HEK293 (cell line): ENCODE results near the gene ATP2A3.

ENCODE experiments used
- CTCF ChIA-PET: fragments of 350-600 bp; formaldehyde crosslinking; extraction: SDS; loops from one replicate; lab custom pipeline; 2021; ENCODE audit warnings: antibody characterized with exemption; lab: Yijun Ruan, JAX
- POLR2A ChIA-PET: fragments of 300-600 bp; formaldehyde crosslinking; extraction: SDS; loops from one replicate; lab custom pipeline; 2020; ENCODE audit warnings: antibody characterized with exemption, inconsistent platforms; lab: Yijun Ruan, JAX
- H3K27ac ChIP-seq: fragments of 200-500 bp; sonication (Bioruptor generic); 2 replicates; pipeline ENCODE4 v1.5.1; 2014; ENCODE audit warnings: low read depth, low read length, control low read depth, inconsistent platforms; ENCODE audit errors: extremely low read depth
- H3K36me3 ChIP-seq, 2 experiments: fragments of 200-500 bp in 1 of 2; sonication (Bioruptor generic) in 1 of 2; 1 replicate in 1 of 2; 2 replicates in 1 of 2; pipeline ENCODE4 v1.5.1; 2014 to 2017; ENCODE audit warnings: inconsistent platforms in 2 of 2, low read length in 2 of 2; ENCODE audit not compliant: control insufficient read depth in 2 of 2, insufficient read depth in 1 of 2
- H3K4me1 ChIP-seq: fragments of 200-500 bp; sonication (Bioruptor generic); 2 replicates; pipeline ENCODE4 v1.5.1; 2014; ENCODE audit warnings: mild to moderate bottlenecking, low read length, inconsistent platforms; ENCODE audit not compliant: control insufficient read depth, insufficient read depth
- H3K4me3 ChIP-seq: 2 replicates; pipeline ENCODE4 v1.5.1; 2011; ENCODE audit warnings: low read depth, mild to moderate bottlenecking, control low read depth, low read length, moderate library complexity
- H3K9me3 ChIP-seq: fragments of 200-500 bp; sonication (Bioruptor generic); 2 replicates; pipeline ENCODE4 v1.5.1; 2014; ENCODE audit warnings: low read depth, low read length, inconsistent platforms; ENCODE audit not compliant: control insufficient read depth, insufficient read depth
- BCL11B ChIP-seq: fragments of 450-650 bp; formaldehyde crosslinking; IDR thresholded peaks from 2 replicates; pipeline ENCODE4 v1.5.1; 2016; ENCODE audit warnings: low read depth, missing biosample characterization, missing genetic modification characterization
- GFI1B ChIP-seq: fragments of 450-650 bp; formaldehyde crosslinking; IDR thresholded peaks from 2 replicates; pipeline ENCODE4 v1.5.1; 2016; ENCODE audit warnings: missing biosample characterization, missing genetic modification characterization
- GLI2 ChIP-seq: fragments of 450-650 bp; formaldehyde crosslinking; IDR thresholded peaks from 2 replicates; pipeline ENCODE4; 2017; ENCODE audit warnings: missing biosample characterization, missing genetic modification characterization, low read depth, borderline replicate concordance
- GLI4 ChIP-seq: fragments of 450-650 bp; formaldehyde crosslinking; IDR thresholded peaks from 2 replicates; pipeline ENCODE4 v1.5.1; 2016; ENCODE audit warnings: missing biosample characterization, missing genetic modification characterization
- HOXC10 ChIP-seq: sonication (generic); formaldehyde crosslinking; IDR thresholded peaks from 2 replicates; pipeline ENCODE4 v1.8.1; 2023; ENCODE audit warnings: mild to moderate bottlenecking, missing genetic modification reagents
- MEIS1 ChIP-seq: sonication (generic); formaldehyde crosslinking; IDR thresholded peaks from 2 replicates; pipeline ENCODE4 v1.8.1; 2022; ENCODE audit warnings: missing genetic modification reagents, mild to moderate bottlenecking, borderline replicate concordance
- OVOL3 ChIP-seq: fragments of 450-650 bp; formaldehyde crosslinking; IDR thresholded peaks from 2 replicates; pipeline ENCODE4 v1.5.1; 2016; ENCODE audit warnings: missing biosample characterization, missing genetic modification characterization
- SALL2 ChIP-seq: fragments of 450-650 bp; formaldehyde crosslinking; IDR thresholded peaks from 2 replicates; pipeline ENCODE4 v1.5.0; 2017; ENCODE audit warnings: missing biosample characterization, mild to moderate bottlenecking, missing genetic modification characterization, borderline replicate concordance
- ZNF114 ChIP-seq: fragments of 450-650 bp; formaldehyde crosslinking; IDR thresholded peaks from 2 replicates; pipeline ENCODE4 v1.5.0; 2017; ENCODE audit warnings: missing biosample characterization, missing genetic modification characterization
- ZNF23 ChIP-seq: fragments of 450-650 bp; formaldehyde crosslinking; IDR thresholded peaks from 2 replicates; pipeline ENCODE4 v1.5.1; 2016; ENCODE audit warnings: missing biosample characterization, missing genetic modification characterization, borderline replicate concordance
- ZNF335 ChIP-seq: fragments of 450-650 bp; formaldehyde crosslinking; conservative IDR thresholded peaks from 2 replicates; pipeline ENCODE4 v1.5.1; 2016; ENCODE audit warnings: missing biosample characterization, missing genetic modification characterization
- ZNF423 ChIP-seq: fragments of 450-650 bp; formaldehyde crosslinking; IDR thresholded peaks from 2 replicates; pipeline ENCODE4 v1.5.1; 2016; ENCODE audit warnings: missing biosample characterization, missing genetic modification characterization
- ZNF514 ChIP-seq: fragments of 450-650 bp; formaldehyde crosslinking; IDR thresholded peaks from 2 replicates; pipeline ENCODE4 v1.5.1; 2016; ENCODE audit warnings: missing biosample characterization, missing genetic modification characterization
- ZNF530 ChIP-seq: fragments of 450-650 bp; formaldehyde crosslinking; IDR thresholded peaks from 2 replicates; pipeline ENCODE4 v1.5.1; 2016; ENCODE audit warnings: low read depth, missing biosample characterization, missing genetic modification characterization
- ZNF600 ChIP-seq: fragments of 450-650 bp; formaldehyde crosslinking; IDR thresholded peaks from 2 replicates; pipeline ENCODE4 v1.5.1; 2016; ENCODE audit warnings: missing biosample characterization, missing genetic modification characterization
- ZNF660 ChIP-seq: fragments of 450-650 bp; IDR thresholded peaks from 2 replicates; pipeline ENCODE4 v1.5.1; 2018; ENCODE audit warnings: missing biosample characterization, mild to moderate bottlenecking, missing genetic modification characterization
- ZNF701 ChIP-seq: fragments of 450-650 bp; formaldehyde crosslinking; IDR thresholded peaks from 2 replicates; pipeline ENCODE4 v1.5.1; 2016; ENCODE audit warnings: missing biosample characterization, missing genetic modification characterization
- ZNF707 ChIP-seq: fragments of 450-650 bp; formaldehyde crosslinking; IDR thresholded peaks from 2 replicates; pipeline ENCODE4 v1.5.1; 2016; ENCODE audit warnings: missing biosample characterization, missing genetic modification characterization
- ZNF776 ChIP-seq: fragments of 450-650 bp; formaldehyde crosslinking; IDR thresholded peaks from 2 replicates; pipeline ENCODE4 v1.5.0; 2017; ENCODE audit warnings: missing biosample characterization, missing genetic modification characterization, borderline replicate concordance
- ZNF777 ChIP-seq: fragments of 450-650 bp; formaldehyde crosslinking; IDR thresholded peaks from 2 replicates; pipeline ENCODE4 v1.5.1; 2017; ENCODE audit warnings: missing biosample characterization, missing genetic modification characterization, borderline replicate concordance
- ZNF837 ChIP-seq: fragments of 450-650 bp; formaldehyde crosslinking; IDR thresholded peaks from 2 replicates; pipeline ENCODE4 v1.5.1; 2016; ENCODE audit warnings: missing biosample characterization, missing genetic modification characterization
- TF ChIP-seq, protein P1 (sequence below): sonication (generic); formaldehyde crosslinking; IDR thresholded peaks from 2 replicates; pipeline ENCODE4 v1.8.1; 2022; ENCODE audit warnings: mild to moderate bottlenecking, moderate library complexity, missing genetic modification reagents
- TF ChIP-seq, protein P2 (sequence below): fragments of 450-650 bp; formaldehyde crosslinking; IDR thresholded peaks from 2 replicates; pipeline ENCODE4 v1.5.1; 2016; ENCODE audit warnings: missing biosample characterization, missing genetic modification characterization
- TF ChIP-seq, protein P3 (sequence below): fragments of 450-650 bp; formaldehyde crosslinking; IDR thresholded peaks from 2 replicates; pipeline ENCODE4 v1.5.1; 2016; ENCODE audit warnings: missing biosample characterization, missing genetic modification characterization
- TF ChIP-seq, protein P4 (sequence below): fragments of 450-650 bp; formaldehyde crosslinking; IDR thresholded peaks from 2 replicates; pipeline ENCODE4 v1.5.1; 2017; ENCODE audit warnings: missing biosample characterization, missing genetic modification characterization
- TF ChIP-seq, protein P5 (sequence below): fragments of 450-650 bp; formaldehyde crosslinking; IDR thresholded peaks from 2 replicates; pipeline ENCODE4 v1.5.1; 2016; ENCODE audit warnings: missing biosample characterization, missing genetic modification characterization

The ATP2A3 gene

DNA sequence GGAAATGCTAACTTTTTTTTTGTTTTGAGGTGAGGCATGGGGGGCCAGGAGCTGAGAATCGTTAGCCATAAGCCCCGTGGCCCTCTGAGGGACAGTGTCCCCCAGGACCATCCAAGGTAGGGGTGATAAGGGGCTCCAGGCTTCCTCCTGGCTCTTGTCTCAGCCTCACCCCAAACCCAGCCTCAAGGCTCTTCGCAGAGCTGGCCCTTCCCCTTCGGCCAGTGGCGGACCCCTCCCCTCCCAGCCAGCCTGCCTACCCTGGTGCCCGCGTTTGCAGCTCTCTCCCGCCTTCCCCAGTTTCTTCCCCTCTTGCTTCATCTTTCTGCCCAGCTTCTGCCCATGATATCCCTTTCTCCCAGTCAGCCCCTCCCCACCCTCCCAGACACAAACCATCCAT is 22.7 kb upstream of the ATP2A3 start:
- ChIA-PET CTCF (interaction anchor here (0.5 to 1.2 kb wide), 2 partner anchors 18 to 53 kb away, joined by 3 read pairs; no protein-coding TSS in a partner anchor), POLR2A (no interaction called here)
- no peaks in the 10 kb centered on the region for H3K36me3 ChIP-seq
- TF ChIP-seq, protein P1, sequence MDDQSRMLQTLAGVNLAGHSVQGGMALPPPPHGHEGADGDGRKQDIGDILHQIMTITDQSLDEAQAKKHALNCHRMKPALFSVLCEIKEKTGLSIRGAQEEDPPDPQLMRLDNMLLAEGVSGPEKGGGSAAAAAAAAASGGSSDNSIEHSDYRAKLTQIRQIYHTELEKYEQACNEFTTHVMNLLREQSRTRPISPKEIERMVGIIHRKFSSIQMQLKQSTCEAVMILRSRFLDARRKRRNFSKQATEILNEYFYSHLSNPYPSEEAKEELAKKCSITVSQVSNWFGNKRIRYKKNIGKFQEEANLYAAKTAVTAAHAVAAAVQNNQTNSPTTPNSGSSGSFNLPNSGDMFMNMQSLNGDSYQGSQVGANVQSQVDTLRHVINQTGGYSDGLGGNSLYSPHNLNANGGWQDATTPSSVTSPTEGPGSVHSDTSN (CRISPR knock-in tag), result no peak
- TF ChIP-seq, protein P2, sequence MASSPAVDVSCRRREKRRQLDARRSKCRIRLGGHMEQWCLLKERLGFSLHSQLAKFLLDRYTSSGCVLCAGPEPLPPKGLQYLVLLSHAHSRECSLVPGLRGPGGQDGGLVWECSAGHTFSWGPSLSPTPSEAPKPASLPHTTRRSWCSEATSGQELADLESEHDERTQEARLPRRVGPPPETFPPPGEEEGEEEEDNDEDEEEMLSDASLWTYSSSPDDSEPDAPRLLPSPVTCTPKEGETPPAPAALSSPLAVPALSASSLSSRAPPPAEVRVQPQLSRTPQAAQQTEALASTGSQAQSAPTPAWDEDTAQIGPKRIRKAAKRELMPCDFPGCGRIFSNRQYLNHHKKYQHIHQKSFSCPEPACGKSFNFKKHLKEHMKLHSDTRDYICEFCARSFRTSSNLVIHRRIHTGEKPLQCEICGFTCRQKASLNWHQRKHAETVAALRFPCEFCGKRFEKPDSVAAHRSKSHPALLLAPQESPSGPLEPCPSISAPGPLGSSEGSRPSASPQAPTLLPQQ (tag by site-specific recombination), result no peak
- TF ChIP-seq ZNF23 (no peak), ZNF701 (tag by site-specific recombination) (no peak), BCL11B (tag by site-specific recombination) (no peak), ZNF837 (tag by site-specific recombination) (no peak)
- no peaks in the 10 kb centered on the region for H3K9me3 ChIP-seq
- H3K4me1 ChIP-seq, result no peaks in the 10 kb centered on the region
- no peak overlapping the region for H3K27ac ChIP-seq
- no peak overlapping the region for H3K4me3 ChIP-seq

DNA sequence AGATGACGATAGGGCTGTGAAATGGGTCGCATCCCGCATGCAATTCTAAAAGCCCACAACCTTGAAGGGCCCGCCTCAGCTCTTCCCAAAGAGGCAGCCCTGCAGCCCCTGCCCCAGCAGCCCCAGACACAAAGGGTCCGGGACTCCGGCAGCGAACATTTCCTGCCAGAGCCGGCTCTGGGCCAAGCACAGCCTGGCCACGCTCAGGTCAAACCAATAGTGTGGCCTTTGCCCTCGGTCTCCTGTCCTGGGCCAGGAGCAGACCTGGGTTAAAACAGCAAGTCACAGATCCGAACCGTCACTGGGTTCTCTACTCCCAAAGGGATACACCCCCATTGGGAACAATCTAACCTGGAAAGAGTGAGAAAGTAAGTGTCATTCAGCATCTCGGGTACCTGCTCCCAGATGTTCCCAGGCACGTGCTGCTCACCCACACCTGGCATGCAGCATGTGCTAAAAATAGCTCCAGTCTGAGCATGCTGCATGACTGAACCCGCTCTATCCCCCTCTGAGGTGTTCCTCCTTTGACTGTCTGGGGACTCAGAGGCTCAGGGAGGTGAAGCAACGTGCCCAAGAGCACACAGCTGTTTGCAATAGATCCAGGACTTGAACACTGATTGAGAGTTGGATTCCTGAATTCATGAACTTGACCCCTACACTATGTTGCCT is 22.2 kb upstream of the ATP2A3 start:
- H3K4me3 ChIP-seq, result no peak overlapping the region
- TF ChIP-seq, protein P3, sequence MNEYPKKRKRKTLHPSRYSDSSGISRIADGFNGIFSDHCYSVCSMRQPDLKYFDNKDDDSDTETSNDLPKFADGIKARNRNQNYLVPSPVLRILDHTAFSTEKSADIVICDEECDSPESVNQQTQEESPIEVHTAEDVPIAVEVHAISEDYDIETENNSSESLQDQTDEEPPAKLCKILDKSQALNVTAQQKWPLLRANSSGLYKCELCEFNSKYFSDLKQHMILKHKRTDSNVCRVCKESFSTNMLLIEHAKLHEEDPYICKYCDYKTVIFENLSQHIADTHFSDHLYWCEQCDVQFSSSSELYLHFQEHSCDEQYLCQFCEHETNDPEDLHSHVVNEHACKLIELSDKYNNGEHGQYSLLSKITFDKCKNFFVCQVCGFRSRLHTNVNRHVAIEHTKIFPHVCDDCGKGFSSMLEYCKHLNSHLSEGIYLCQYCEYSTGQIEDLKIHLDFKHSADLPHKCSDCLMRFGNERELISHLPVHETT (tag by site-specific recombination), result no peak
- TF ChIP-seq ZNF530 (no peak), ZNF423 (tag by site-specific recombination) (no peak), ZNF335 (no peak), GLI2 (tag by site-specific recombination) (no peak), ZNF777 (tag by site-specific recombination) (no peak), BCL11B (tag by site-specific recombination) (no peak), HOXC10 (no peak), ZNF600 (tag by site-specific recombination) (no peak)
- TF ChIP-seq, protein P4, sequence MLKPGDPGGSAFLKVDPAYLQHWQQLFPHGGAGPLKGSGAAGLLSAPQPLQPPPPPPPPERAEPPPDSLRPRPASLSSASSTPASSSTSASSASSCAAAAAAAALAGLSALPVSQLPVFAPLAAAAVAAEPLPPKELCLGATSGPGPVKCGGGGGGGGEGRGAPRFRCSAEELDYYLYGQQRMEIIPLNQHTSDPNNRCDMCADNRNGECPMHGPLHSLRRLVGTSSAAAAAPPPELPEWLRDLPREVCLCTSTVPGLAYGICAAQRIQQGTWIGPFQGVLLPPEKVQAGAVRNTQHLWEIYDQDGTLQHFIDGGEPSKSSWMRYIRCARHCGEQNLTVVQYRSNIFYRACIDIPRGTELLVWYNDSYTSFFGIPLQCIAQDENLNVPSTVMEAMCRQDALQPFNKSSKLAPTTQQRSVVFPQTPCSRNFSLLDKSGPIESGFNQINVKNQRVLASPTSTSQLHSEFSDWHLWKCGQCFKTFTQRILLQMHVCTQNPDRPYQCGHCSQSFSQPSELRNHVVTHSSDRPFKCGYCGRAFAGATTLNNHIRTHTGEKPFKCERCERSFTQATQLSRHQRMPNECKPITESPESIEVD (tag by site-specific recombination), result no peak
- ChIA-PET CTCF (interaction anchor here (0.5 to 1.2 kb wide), 2 partner anchors 18 to 52 kb away, joined by 3 read pairs; no protein-coding TSS in a partner anchor), POLR2A (no interaction called here)
- H3K36me3 ChIP-seq, result no peaks in the 10 kb centered on the region
- no peaks in the 10 kb centered on the region for H3K4me1 ChIP-seq
- H3K9me3 ChIP-seq, result no peaks in the 10 kb centered on the region
- no peak overlapping the region for H3K27ac ChIP-seq

DNA sequence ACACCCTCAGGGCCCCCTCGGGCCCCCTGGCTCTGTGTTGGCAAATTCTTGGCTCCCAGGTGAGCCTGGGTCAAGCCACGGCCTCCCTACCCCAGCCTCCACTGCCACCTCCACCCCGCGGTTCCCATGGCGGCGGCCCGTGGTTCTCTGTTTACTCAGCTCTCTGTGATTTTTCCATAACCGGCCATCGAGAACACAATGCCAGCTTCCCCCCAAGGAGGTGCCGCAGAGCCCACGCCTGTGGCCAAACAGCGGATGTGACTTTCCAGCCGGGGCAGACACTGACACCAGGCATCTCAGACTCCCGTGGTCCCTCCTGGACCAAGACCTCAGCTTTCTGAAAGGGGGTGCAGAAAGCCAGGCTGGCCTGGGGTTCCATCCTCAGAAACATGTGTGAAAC is 21.6 kb upstream of the ATP2A3 start:
- Histone ChIP-seq H3K9me3 (no peaks in the 10 kb centered on the region), H3K27ac (no peak overlapping the region), H3K4me1 (no peaks in the 10 kb centered on the region), H3K36me3 (no peaks in the 10 kb centered on the region), H3K4me3 (no peak overlapping the region)
- ChIA-PET POLR2A (no interaction called here), CTCF (interaction anchor here (0.6 kb wide), 1 partner anchor 1813 kb away, joined by 3 read pairs; no protein-coding TSS in a partner anchor)
- TF ChIP-seq OVOL3 (tag by site-specific recombination) (no peak), ZNF776 (tag by site-specific recombination) (no peak), ZNF707 (tag by site-specific recombination) (no peak), GFI1B (no peak), SALL2 (tag by site-specific recombination) (no peak), MEIS1 (CRISPR knock-in tag) (no peak), GLI4 (no peak), ZNF660 (tag by site-specific recombination) (no peak), ZNF514 (no peak), ZNF114 (tag by site-specific recombination) (no peak)
- TF ChIP-seq, protein P5, sequence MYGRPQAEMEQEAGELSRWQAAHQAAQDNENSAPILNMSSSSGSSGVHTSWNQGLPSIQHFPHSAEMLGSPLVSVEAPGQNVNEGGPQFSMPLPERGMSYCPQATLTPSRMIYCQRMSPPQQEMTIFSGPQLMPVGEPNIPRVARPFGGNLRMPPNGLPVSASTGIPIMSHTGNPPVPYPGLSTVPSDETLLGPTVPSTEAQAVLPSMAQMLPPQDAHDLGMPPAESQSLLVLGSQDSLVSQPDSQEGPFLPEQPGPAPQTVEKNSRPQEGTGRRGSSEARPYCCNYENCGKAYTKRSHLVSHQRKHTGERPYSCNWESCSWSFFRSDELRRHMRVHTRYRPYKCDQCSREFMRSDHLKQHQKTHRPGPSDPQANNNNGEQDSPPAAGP (tag by site-specific recombination), result no peak
